Limb (tissue), 2 donors: ENCODE results near the gene FEM1A.
"Not testable (repeated sequence)": the region's sequence is repeated elsewhere in the genome, so short reads cannot be mapped to it uniquely, and the experiment has no call there.

Source experiments
- DNase-seq, 2 donors: peaks; one replicate each; pipeline ENCODE4 v3.0.0-alpha.2; 2016; ENCODE audit errors: extremely low spot score in 2 of 2

FEM1A gene

DNA sequence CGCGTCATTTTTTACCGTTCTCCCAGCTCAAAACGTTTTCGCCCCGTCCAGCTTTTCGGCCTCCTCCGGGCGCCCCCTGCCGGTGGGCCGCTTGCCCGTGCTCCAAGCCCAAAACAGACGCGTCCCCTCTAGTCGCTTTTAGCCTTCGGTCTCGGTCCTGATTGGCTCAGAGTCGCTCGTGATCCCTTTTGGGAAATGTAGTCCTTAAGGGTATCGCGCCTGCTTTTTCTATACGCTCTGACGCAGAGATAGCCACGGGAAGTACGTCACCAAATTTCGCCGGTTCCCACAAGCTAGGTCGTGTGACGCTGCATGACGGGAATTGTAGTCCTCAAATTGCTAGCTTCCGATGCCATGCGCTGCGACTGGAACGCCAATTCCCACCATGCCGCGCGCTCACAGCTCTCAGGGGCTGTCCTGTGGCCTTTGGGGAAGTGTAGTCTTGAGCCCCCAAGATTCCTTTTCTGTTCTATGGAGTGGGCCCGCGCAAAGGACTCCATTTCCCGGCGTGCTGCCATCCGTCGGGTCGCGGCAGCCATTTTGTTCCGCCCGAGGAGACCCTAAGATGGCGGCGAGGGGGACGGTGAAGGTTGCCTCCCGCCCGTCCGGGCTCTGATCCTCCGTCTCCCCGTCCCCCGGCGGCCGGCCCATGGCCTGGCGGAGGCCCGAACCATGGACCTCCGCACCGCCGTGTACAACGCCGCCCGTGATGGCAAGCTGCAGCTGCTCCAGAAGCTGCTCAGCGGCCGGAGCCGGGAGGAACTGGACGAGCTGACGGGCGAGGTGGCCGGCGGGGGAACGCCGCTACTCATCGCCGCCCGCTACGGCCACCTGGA, at the start of gene FEM1A:
TSS of gene FEM1A (plus strand) at position 552 of the 836 bp plus-strand sequence. CDS start at position 673, 121 bp downstream.
- peak; percentile 99 to 100 for DNase-seq

- DNase-seq, result no peak
Measured at GRCh38 chr19:4742723-4743646, 48.5 kb upstream of the FEM1A start.

- peak in 1 of 2 donors; percentile 58 for DNase-seq
Measured at GRCh38 chr19:4744451-4745174, 46.9 kb upstream of the FEM1A start.

GRCh38 chr19:4745175-4745574, 46.4 kb upstream of the FEM1A start:
- DNase-seq, result not testable (repeated sequence)

- DNase-seq, result no peak
Measured at GRCh38 chr19:4745986-4746385, 45.5 kb upstream of the FEM1A start.

GRCh38 chr19:4748185-4748584, 43.3 kb upstream of the FEM1A start:
- no peak for DNase-seq

DNA sequence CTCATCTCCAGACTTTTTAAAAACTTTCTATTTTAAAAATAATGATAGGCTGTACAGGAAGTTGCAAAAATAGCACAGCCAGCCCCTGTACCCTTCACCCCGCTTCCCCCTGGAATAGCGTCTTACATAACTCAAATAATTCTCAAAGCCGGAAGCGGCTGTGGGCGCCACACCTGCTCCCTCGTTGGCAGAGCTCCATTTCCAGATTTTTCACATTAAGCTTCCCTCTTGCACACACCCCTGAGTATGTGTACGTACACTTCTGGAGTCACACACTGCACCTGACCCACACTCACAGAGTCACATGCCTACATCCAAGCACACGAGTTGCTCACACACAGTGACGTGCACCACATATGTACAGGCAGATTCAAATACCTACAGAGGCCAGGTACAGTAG, 42.9 kb upstream of the FEM1A start:
- DNase-seq, result no peak

DNA sequence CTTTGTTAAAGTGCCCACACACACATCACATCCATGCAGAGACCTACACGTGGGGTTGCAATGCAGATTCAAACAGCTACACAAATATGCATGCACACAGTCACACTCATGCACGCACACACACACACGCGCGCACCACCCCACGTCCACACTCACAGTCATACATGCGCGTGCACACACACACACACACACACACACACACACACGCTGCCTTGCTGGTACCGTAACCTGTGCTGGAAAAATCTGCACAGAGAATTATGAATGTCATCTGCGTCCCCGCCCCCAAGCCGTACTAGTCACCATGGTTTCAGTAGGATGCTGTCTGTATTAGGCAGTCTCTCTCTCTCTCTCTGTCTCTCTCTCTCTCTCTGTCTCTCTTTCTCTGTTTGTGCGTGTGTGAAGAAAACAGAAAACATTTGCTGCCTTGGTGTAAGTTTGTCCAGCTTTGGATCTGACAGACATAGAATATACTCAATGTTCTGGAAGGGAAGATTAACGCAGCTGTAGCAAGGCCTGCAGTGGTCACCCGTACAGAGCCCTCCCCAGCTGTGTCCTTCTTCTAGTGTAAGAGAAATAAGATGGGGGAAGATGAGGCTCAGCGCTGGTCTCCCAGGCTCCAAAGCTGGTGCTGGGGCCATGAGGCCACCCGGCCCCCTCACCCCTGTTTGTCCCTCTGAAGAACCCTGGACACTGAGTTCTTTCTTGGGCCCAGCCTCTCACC, 41.5 kb upstream of the FEM1A start:
- peak in 1 of 2 donors; percentile 47 for DNase-seq

DNA sequence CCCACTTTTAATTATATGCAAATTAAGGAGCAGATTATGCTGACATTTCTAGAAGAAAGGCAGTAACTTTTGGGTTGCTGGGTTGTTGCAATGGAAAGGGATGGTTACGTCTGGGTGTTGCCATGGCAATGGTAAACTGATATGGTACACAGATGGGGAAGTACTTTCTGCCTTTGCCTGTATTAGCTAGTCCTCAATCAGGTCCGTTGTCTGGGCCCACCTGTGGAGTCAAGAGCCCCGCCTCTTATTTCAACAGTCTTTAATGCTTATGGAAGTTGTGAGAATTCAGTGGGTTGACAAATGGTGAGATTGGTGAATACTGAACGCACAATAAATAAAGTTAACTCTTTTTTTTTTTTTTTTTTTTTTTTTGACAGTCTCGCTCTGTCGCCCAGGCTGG, 37.3 kb upstream of the FEM1A start:
- no peak for DNase-seq

GRCh38 chr19:4755459-4755858, 36.1 kb upstream of the FEM1A start:
- DNase-seq, result no peak

DNA sequence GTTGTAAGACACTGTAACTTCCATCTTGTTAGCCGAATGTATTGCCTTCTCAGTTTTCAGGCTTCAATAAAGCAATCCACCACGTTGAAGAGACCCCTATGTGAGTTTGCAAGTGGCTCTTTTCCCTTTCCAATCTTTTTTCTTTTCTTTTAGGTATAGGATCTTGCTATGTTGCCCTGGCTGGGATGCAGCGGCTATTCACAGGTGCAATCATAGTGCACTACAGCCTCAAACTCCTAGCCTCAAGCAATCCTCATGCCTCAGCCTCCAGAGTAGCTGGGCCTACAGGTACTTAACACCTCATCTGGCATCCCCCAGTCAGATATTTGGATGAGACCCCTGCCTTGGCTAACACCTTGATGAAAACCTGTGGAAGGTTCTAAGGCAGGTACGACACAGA, 33.5 kb upstream of the FEM1A start:
- no peak for DNase-seq

- DNase-seq, result no peak
Measured at GRCh38 chr19:4758659-4759058, 32.9 kb upstream of the FEM1A start.

DNA sequence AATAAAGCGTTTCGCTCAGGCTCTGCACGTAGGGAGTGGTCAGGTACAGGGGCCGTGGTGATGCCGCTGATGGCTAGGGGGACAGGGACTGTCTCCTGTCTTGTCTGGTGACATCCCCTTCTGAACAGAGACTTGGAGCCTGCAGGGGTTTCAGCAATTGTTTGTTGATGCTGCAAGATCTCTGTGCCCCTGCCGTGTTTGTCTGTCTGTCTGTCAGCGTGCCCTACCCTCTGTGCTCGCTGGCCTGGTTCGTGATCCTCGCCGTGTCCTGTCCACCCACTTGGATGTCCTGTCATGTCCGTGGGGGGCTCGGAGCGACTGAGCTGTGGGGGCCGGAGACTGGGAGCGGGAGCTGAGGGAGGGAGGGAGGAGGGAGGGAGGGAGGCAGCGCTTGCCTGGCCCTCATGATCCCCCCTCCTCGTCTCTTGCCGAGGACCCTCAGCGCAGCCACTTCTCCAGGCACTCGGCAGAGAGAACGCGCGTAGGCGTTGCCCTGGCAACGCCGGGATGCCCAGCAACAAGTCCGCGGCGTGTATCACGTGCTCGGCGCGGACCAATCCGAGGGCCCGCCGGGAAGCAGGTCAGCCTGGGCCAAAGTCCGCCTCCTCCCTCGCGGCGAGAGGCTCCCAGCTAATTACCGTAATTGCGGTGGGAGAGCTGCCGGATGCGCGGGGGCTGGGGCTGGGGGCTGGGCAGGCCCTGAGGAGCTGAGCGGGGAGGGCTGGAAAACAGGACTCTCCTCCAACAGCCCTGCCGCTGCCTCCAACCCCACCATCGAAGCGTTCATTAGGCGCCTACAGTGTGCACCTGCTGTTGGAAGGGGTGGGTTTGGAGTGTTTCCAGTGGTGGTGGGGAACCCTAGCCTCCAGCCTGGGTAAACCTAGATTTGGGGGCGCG, 31.9 kb upstream of the FEM1A start:
- DNase-seq, result peak; percentile 90 to 91

DNA sequence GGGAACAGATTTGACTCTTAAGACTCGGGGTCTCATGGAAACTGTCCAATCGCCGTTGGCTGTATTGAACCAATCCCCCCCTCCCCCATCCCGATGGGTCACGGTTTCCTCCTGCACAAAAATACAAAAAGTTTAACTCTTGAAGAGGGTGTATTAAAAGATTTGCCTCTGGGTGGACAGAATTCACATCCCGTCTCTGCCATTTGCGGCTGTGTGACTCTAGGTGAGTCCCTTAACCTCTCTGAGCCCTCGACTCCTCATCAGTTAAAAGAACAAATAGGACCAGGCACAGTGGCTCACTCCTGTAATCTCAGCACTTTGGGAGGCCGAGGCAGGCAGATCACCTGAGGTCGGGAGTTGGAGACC, 31.3 kb upstream of the FEM1A start:
- no peak for DNase-seq

- DNase-seq, result no peak
Measured at GRCh38 chr19:4763021-4763420, 28.5 kb upstream of the FEM1A start.

- no peak for DNase-seq
Measured at GRCh38 chr19:4764393-4764660, 27.2 kb upstream of the FEM1A start.

DNA sequence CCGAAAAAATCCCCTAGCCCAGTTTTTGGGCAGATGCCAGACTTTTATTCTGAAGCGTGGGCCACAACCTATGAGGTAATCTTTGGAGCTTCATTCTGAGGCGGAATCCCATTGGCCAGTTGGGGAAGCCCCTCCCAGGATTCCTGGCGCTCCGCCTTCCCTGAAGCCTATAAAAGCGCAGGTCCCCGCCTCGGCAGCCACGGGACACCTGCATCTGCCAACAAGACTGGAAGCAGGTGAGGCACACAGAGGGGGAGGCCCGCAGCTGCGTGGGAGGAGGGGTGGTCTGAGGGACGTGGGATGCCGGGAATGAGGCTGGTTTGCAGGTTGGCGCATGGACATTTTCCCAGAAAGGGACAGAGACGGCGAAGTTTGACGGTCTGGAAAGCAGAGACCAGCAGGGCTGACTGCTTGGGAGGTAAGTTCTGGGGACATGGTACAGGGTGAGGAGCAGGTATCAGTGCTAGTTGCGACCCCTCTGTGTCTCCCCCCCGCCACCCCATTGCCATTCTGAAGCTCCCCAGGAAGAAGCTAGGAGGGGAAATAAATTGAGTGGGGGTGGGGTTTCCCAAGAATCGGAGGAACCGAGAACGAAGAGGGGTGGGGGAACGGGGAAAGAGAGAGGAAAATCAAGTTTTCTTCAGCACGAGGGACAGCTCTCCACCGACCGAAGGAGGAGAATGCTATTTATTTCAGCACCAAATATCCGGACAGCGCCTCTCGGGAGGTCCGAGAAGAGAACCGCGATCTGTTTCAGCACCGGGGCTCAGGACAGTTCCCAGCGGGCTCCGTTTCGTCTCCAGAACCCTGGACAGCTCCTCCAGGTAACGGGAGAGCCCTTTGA, 22.4 kb upstream of the FEM1A start:
- peak; percentile 90 to 91 for DNase-seq

- no peak for DNase-seq
Measured at GRCh38 chr19:4772566-4772965, 19.0 kb upstream of the FEM1A start.

GRCh38 chr19:4773047-4773640, 18.4 kb upstream of the FEM1A start:
- DNase-seq, result no peak
